GM18867 (cell line): ENCODE data around the gene PNLDC1.
"Not testable (repeated sequence)": the region's sequence is repeated elsewhere in the genome, so short reads cannot be mapped to it uniquely, and the experiment has no call there.

Source experiments
- ATAC-seq: cut with Tn5 transposase; IDR thresholded peaks from one replicate; pipeline ENCODE4 v1.9.1; 2021; ENCODE audit warnings: mild to moderate bottlenecking, moderate library complexity; ENCODE audit not compliant: unreplicated experiment

The PNLDC1 gene

DNA sequence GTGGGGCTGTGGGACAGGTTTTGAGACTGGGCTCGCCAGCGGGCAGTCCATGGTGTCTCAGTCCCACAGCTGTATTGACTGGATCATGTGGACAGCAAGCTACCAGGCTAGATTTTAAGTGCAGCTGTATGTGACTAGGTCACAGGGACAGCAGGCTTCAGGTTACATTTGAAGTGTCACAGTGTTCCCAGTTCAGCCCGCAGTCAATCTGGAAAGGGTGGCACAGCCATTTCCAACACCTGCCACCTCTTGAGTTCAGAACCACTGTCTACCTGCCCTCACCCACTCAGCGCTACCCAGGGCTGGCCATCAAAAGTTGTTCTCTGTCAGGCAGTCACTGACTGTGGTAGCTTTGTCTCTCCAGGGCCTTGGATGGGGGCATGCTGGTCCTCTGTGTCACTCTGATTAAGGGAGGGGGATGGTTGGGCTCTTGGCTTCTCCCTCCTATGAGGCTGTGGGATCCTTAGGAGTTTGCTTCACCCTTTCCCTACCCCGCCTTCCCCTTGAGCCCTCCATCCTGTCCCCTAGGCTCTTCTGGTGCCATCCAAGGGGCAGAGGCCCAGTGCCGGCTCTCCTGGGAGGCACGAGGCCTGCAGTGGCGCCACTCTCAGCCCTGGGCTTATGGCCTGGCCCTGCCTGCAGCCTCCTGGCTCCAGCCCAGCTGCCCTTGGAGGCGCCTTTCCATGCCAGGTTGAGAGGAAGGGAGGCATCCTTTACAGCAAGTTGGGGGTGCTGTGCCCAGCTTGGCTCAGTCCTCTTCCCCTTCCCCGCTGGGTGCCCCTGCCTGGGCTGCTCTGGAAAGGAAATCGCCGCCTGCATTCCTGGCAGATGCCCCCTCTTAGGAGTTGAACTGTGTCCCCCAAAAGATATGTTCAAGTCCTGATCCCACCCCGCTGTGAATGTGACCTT lies 44.9 kb downstream of the PNLDC1 start:
- ATAC-seq, result no peak

DNA sequence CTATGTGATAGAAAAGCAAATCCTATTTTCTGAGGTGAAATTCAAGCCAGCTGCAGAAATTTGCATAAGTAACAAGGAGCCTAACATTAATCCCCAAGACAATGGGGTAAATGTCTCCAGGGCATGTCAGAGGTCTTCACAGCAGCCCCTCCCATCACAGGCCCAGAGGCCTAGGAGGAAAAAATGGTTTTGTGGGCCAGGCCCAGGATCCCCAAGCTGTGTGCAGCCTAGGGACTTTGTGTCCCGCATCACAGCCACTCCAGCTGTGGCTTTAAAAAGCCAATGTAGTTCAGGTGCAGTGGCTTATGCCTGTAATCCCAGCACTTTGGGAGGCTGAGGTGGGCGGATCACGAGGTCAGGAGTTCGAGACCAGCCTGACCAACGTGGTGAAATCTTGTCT lies 48.5 kb downstream of the PNLDC1 start:
- not testable (repeated sequence) for ATAC-seq

DNA sequence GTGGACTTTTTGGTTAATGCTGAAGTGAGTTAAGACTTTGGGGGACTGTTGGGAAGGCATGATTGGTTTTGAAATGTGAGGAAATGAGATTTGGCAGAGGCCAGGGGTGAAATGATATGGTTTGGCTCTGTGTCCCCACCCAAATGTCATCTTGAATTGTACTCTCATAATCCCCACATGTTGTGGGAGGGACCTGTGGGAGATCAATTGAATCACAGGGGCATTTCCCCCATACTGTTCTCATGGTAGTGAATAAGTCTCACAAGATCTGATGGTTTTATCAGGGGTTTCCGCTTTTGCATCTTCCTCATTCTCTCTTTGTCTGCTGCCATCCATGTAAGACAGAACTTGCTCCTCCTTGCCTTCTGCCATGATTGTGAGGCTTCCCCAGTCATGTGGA lies 49.8 kb downstream of the PNLDC1 start:
- ATAC-seq, result not testable (repeated sequence)

DNA sequence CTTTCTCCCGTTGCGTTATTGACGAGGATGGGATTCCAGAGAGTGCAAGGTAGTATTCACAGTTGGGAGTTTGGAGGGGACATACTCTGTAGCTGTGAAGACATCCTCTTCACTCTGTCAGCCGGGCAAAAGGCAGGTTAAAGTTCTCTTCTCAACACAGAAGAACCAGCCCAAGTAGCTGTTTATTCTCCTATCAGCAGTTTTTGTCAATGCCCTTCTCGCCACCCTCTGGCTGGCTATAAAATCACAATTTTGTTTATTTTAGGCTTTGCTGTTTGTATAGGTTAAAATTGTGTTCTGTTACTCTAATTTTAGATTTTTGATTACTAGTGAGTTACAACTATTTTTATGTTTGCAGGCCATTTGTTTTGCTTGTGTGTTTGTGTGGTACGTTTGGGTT lies 52.8 kb downstream of the PNLDC1 start:
- no peak for ATAC-seq

DNA sequence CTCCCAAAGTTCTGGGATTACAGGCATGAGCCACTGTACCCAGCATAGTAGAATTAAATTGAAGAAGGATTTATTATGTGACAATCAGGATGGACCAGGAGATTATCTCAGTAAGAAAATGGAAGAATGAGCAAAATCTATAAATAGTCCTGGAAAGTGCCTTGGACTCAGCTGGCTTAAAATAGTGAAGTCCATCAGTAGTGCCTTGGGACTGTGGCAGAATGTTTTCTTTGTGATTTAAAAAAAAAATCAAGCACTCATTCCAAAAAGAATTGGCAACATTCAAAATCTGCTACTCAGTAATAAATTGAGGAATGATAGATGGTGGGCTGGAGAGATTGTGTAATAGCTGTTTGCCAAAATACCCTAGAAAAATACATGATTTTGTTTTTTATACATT lies 53.7 kb downstream of the PNLDC1 start:
- ATAC-seq, result no peak

DNA sequence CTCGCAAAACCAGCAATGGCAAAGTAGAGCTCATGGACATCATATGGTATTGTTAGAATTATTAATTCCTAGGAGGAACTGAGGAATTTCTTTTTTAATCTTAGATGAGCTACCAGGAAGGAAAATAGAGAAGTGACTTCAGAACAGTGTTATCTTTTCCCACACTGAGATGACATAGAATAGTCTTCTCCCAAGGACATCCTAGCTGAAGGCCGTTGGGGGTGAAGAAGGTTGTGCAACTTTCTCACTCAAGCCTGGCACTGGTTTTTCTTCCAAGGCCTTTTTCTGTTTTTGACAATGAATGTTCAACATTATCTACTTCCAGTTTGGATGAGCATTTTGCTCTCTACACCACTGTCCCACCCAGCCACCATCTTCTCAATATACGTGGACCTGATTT lies 54.9 kb downstream of the PNLDC1 start:
- ATAC-seq, result no peak

DNA sequence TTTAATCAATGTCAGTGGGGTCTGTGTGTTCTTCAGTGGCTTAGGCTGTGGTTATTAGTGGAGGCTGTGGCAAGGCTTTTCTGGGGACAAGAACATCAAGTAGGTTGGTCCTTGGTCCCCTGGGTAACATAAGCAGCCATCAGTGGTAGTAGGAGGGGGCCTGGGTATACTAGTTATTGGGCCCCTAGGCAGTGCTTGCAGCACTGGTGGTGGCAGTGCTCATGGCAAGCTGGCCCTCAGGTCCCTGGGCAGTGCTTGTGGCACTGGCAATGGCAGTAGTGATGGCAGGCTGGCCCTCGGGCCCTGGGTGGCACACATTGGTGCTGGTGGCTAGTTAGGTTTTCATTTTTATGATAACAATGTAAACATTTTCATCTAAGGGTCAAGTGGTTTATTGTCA lies 58.2 kb downstream of the PNLDC1 start:
- no peak for ATAC-seq

DNA sequence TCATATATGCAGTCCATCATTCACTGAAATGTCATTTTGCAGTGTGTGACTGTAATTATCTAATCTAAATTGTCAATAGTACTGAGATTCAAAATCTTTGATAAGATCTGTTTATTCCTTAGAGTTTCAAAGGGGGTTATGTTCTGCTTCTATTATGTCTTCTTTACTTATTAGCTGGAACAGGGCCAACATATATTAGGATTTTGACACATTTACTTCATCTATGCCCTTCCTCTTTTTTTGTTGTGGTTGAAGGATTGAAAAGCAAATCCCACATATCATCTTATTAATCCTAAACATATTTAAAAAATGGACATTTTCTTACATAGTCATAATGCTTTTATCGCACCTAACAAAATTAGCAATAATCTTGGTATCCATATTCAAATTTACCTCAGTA lies 60.4 kb downstream of the PNLDC1 start:
- no peak for ATAC-seq

DNA sequence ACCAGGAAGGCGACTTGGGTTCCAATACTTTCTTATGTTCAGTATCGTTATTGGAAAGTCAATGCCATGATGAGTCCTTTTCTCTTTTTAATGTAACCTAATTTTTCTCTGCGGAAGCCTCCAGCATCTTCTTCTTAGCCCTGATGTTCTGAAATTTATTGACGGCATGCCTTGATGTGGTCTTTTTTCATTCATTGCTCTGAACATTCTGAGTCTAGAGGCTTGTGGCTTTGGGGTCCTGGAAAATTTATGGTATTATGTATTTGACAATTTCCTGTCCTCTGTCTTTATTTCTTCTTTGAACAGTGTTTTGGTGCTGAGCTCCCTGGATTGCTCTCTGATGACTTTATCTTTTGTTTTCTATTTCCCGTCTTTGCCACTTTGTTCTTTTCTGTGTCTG lies 62.0 kb downstream of the PNLDC1 start:
- ATAC-seq, result no peak

DNA sequence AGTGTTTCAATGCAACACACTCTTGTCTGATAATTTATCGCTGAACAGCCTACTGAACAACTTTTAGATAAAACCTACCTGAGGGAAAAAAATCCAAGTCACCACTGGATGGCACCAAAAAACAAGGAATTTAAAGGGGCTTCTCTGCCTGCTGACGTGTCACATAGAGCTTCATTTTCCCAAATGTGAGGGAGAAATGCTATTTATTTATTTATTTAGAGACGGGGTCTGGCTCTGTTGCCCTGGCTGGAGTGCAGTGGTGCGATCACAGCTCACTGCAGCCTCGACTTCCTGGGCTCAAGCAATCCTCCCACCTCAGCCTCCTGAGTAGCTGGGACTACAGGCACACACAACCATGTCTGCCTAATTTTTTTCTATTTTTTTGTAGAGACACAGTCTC lies 63.3 kb downstream of the PNLDC1 start:
- not testable (repeated sequence) for ATAC-seq

DNA sequence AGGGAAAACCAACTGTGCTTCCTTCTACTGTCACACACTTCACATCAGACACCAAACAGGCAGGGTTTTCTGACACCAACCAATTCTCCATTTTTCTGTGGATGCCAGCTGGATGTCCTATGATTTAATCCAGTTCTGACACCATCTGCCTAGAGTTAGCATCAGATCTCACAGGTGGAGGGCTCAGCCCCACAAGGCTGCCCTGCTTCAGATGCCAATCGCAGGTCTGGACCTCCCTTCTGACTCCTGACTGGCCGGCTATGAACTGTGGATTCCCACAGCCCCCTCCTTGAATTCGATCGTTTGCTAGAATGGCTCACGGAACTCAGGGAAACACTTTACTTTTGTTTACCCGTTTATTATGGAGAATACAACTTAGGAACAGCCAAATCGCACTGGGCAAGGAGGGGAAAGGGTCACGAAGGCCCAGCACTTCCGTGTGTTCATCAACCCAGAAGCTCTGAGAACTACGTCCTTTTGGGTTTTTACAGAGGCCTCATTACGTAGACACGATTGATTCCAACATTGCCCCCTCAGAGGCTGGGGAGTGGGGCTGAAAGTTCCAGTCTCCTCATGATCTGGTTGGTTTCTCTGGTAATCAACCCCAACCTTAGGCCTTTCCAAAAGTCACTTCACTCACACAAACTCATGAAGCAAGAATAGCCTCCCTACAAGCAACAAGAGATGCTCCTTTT lies 65.3 kb downstream of the PNLDC1 start:
- ATAC-seq, result no peak

DNA sequence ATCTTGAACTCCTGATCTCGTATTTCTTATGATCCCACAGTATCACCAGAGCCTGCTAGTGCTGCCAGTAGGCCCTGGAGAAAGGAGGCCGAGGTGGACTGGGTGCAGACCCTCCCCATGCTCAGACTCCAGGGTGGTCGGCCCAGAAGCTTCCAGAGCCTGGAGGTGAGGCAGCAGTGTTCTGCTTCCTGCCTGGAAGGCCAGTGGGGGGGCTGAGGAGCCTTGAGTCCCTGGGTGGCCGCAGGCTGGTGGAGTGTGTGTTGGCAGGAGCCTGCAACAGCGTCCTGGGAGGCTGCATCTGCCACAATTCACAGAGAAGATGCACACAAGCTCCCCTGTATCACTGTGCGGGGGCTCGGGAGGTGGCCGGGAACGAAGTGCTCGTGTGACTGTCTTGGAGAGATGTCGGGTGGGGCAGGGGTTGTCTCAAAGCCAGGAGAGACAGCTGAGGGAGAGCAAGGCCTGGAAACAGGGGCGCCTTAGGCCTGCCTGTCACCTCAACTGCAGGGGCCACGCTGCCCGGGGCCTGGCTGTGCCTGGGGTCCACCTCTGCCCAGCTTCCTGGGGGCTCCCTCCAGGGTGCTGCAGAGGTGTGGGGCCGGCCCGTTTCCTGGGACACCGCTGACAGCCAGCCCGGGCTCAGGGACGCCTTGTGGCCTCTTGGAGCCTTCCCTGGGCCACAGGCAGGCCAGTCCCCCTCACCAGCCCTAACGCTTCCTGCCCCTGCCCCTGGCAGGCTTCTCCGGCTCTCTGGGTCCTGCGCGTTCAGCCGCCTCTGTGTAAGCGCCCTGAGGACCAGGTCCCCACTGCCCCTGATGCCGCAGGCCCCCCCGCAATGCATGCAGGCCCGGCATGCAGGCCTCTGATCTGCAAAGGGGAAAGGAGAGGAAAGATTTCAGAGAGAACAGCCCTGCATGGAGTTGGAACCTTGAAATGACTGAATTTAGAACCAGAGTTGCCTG lies 66.5 kb downstream of the PNLDC1 start:
- no peak for ATAC-seq
